ENCODE results near the gene UHMK1.
"Not testable (repeated sequence)": the region's sequence is repeated elsewhere in the genome, so short reads cannot be mapped to it uniquely, and the experiment has no call there.

UHMK1 gene

DNA sequence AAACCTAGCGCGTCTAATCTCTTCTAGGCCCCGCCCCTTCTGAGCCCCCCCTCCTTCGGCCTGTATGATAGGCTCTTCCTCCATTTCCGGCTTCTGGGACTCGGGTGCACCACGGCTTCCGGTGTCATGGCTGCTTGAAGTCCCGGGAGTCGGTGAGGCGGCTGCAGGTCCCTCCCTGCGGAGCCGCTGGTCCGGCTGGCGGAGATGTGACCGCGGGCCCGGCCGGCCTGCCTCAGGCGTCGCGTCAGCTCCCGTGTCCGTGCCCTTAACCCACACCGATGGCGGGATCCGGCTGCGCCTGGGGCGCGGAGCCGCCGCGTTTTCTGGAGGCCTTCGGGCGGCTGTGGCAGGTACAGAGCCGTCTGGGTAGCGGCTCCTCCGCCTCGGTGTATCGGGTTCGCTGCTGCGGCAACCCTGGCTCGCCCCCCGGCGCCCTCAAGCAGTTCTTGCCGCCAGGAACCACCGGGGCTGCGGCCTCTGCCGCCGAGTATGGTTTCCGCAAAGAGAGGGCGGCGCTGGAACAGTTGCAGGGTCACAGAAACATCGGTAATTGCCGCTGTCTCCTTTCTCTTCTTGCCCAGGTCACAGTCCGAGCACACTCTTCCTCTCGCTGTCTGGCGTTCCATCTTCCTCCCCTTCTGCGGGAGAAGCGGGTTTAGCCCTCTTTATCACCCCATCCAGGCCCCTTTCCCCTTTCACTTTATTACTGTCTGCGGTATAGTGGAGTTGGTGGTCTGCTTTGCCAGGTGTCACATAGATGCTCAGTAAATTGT lies at the start of gene UHMK1:
Gene UHMK1 (plus strand): TSS at position 96 of the 773 bp plus-strand sequence. CDS start 183 bp downstream, at position 279.
- DNase-seq, result peak; percentile 27

GRCh38 chr1:162454361-162454760 lies 43.3 kb upstream of the UHMK1 start:
- not testable (repeated sequence) for DNase-seq

DNA sequence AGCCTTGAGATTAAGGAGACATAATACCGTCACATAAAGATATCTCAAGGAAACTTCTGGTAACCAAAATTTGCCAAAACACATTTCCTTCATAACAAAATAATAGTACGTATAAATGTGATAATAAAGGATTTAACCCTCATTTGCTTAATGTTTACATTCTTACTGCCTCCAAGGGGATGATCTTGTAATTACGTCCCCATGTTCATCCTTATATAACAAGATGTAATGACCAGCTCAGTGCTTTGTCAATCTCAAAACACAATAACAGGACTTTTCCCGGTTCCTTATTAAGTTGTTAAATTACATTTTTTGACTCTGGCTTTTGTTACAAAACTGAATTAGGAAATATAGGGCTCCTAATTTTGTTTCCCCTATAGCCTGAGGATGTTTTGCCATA lies 41.3 kb upstream of the UHMK1 start:
- DNase-seq, result no peak

- no peak for DNase-seq
These were observed 39.4 kb upstream of the UHMK1 start for GRCh38 chr1:162458236-162458635.

DNA sequence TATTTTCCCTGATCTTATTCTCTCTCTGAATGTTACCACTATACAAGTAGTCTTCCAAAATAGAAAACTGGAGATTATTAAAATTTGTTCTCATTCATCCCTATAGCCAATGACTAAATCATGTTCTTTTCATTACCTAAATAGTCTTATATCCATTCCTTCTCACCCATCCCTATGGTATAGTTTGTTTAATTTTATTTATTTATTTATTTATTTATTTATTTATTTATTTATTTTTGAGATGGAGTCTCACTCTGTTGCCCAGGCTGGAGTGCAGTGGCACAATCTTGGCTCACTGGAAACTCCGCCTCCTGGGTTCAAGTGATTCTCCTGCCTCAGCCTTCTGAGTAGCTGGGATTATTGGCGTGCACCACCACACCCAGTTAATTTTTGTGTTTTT lies 35.2 kb upstream of the UHMK1 start:
- not testable (repeated sequence) for DNase-seq

GRCh38 chr1:162463021-162463420 lies 34.6 kb upstream of the UHMK1 start:
- no peak for DNase-seq

GRCh38 chr1:162466797-162467196 lies 30.8 kb upstream of the UHMK1 start:
- peak; percentile 25 for DNase-seq

DNA sequence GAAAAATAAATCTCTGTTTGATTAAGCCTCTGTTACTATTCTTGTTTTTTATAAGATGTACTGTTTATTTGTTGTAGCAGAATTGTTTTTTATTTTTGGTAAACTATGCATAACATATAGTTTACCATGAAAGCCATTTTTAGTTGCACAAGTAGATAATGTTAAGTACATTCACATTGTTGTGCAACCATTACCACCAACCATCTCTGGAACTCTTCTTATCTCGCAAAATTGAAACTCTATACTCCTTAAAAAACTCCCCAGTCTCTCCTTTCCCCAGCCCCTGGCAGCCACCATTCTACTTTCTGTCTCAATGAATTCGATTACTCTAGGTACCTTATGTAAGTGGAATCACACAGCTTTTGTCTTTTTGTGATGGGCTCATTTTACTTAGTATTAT lies 27.4 kb upstream of the UHMK1 start:
- no peak for DNase-seq

GRCh38 chr1:162471290-162471853 lies 26.2 kb upstream of the UHMK1 start:
- no peak for DNase-seq

DNA sequence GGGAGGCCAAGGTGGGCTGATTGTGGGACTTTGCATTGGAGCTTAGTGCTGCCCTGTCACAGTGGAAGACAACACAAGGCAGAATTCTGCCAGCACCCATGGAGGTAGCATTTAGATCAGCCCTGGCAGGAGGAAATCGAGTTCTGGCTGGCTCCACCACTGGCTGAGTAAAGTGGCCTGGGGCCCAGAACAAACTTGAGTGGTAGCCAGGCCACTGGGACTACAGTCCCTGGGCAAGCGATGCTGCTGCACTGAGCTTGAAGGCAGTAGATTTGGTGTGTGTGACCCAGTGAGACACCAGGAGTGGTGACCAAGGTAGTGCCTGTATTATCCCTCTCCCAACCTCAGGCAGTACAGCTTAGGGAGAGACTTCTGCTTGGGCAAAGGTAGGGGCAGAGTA lies 22.5 kb upstream of the UHMK1 start:
- DNase-seq, result no peak

DNA sequence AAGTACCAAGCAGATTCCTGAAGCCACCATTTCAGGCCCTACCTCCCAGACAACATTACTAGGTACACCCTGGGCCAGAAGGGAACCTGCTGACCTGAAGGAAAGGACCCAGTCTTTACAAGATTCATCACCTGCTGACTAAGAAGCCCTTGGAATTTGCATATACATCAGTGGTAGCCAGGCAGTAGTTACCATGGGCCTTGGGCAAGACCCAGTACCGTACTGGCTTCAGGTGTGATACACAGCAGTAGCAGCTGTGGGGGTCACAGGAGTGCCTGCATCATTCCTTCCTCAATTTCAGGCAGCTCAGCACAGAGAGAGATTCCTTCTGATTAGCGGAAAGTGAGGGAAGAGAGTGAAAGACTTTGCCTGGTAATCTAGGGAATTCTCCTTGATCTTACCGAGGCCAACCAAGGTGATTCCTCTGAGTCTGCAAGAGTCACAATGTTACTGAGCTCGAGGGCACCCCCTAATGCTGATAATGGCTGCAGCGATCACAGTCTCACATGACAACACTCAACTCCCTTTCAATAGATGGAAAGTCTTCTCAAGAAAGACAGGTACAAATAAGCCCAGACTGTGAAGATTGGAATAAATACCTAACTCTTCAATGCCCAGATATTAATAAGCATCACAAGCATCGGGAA lies 22.0 kb upstream of the UHMK1 start:
- DNase-seq, result no peak

- DNase-seq, result no peak
These were observed 21.0 kb upstream of the UHMK1 start for GRCh38 chr1:162476620-162477019.

DNA sequence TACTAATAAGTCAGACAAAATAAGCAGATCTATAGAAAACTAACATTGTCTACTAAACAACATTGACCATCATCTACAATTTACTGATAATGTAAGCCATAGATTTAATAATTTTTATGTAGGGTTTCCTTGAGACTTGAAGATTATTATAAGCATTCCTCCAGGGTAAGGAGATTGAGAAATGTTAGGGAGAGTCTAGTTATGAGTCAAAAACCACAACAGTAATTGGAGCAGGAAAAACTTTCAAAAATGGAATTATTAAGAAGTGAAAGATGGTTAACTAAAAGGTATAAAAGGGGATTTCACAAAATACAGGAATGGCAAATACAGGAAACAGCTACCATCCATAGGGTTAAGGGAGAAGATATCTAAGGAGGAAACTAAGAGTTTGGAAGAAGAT lies 12.4 kb upstream of the UHMK1 start:
- no peak for DNase-seq

- no peak for DNase-seq
These were observed 10.4 kb upstream of the UHMK1 start for GRCh38 chr1:162487241-162487640.

GRCh38 chr1:162488219-162488618 lies 9.4 kb upstream of the UHMK1 start:
- DNase-seq, result no peak

DNA sequence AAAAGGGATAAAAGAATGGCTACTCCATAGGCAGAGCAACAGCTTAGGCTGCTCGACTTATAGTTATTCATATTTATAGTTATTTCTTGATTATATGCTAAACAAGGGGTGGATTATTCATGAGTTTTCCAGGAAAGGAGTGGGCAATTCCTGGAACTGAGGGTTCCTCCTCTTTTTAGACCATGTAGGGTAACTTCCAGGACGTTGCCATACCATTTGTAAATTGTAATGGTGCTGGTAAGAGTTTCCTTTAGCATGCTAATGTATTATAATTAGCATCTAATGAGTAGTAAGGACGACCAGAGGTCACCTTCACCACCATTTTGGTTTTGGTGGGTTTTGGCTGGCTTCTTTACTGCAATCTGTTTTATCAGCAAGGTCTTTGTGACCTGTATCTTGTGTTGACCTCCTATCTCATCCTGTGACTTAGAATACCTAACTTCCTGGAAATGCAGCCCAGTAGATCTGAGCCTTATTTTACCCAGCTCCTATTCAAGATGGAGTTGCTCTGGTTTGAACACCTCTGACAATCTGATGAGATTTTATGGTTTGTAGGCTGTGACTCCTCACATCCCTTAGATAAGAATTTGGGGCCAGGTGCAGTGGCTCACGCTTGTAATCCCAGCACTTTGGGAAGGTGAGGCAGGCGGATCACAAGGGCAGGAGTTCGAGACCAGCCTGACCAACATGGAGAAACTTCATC lies 1.9 kb upstream of the UHMK1 start:
- not testable (repeated sequence) for DNase-seq

GRCh38 chr1:162497104-162497722 lies 405 bp upstream of the UHMK1 start:
- no peak for DNase-seq

DNA sequence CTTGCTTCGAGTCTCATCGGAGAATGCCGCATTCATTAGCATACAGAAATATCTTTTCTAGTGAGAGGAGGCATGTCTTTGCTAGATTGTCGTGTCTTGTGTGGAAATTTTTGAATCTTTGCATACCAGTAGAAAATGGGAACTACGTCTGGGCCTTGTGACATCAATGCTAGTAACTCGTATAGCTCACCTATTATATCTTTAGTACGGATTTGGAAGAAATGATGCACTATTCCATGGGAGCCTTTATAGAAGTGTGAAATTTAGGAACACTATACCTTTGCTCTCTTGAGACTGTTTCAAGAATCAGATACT lies 835 bp downstream of the UHMK1 start:
- no peak for DNase-seq

GRCh38 chr1:162500805-162501204 lies 3.2 kb downstream of the UHMK1 start:
- DNase-seq, result no peak

- DNase-seq, result no peak
These were observed 4.5 kb downstream of the UHMK1 start for GRCh38 chr1:162502077-162502476.

DNA sequence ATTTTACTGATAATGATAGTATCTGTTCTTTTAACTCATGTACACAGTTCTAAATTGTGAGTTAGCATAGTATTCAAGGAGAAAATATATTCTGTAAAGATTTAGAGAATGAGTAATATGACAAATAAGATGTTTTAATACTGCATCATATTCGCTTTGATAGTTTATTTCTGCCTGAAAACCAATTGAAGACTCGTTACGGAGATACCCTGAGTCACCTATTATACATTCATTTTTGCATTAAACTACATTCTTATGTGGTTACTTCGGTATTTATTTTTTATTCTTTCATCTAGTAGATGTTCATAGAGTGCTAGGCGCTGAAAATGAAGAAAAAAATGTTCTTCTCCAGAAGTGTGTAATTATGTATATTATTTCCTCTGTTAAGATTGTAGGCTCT lies 5.3 kb downstream of the UHMK1 start:
- DNase-seq, result no peak

DNA sequence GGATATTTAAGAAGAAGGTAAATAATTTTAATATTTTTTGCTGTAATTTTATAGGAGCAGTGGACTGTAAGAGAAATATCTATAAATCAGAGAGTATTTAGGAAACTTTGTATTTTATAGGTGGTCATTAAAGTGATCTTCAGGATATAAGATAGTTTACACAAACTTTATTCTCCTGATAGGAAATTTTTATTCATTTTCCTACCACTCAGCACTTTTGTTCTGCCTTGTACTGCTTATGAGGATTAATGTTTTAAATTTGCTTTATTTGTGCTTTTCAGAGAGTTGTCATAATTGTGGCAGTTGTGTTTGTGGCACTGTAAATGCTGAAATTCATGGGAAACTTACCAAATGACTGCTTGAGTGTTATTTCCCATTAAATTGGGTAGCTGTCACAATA lies 29.7 kb downstream of the UHMK1 start:
- DNase-seq, result no peak

- DNase-seq, result no peak
These were observed 32.8 kb downstream of the UHMK1 start for GRCh38 chr1:162530307-162530987.

Measured in NCI-H524 treated with DMSO at 0.1 percent for 48 hours (cell line).